Smooth muscle cell (in vitro differentiated cells): ENCODE results near the gene SRPK2. TPM values are rescaled to one million over a fixed set of nuclear protein-coding genes. Genes with fewer than 3 reads are reported as not detected.

Experiments
- DNase-seq: peaks from one replicate; lab custom pipeline; 2025; ENCODE audit not compliant: unreplicated experiment; lab: John Stamatoyannopoulos, UW
- H2AFZ ChIP-seq: fragments of 200-600 bp; sonication (generic); 2 replicates; pipeline ENCODE4 v1.6.0; 2016; ENCODE audit warnings: antibody characterized with exemption, low read depth, mild to moderate bottlenecking
- H3F3A ChIP-seq: fragments of 200-600 bp; sonication (generic); 2 replicates; pipeline ENCODE4 v1.6.0; 2017; ENCODE audit warnings: antibody characterized with exemption, low read depth
- H3K27ac ChIP-seq: fragments of 200-600 bp; sonication (generic); 2 replicates; pipeline ENCODE4 v1.5.1; 2016; ENCODE audit warnings: low read depth, mild to moderate bottlenecking
- H3K27me3 ChIP-seq: fragments of 200-600 bp; sonication (generic); 2 replicates; pipeline ENCODE4 v1.6.1; 2016; ENCODE audit warnings: low read depth, mild to moderate bottlenecking
- H3K36me3 ChIP-seq: fragments of 200-600 bp; sonication (generic); 2 replicates; pipeline ENCODE4 v1.5.1; 2016; ENCODE audit warnings: low read depth
- H3K4me1 ChIP-seq: fragments of 200-600 bp; sonication (generic); 2 replicates; pipeline ENCODE4 v1.5.1; 2016; ENCODE audit warnings: low read depth
- H3K4me2 ChIP-seq: fragments of 200-600 bp; sonication (generic); 2 replicates; pipeline ENCODE4 v1.6.0; 2016; ENCODE audit warnings: mild to moderate bottlenecking
- H3K4me3 ChIP-seq: fragments of 200-600 bp; sonication (generic); 2 replicates; pipeline ENCODE4 v1.5.1; 2016; ENCODE audit warnings: mild to moderate bottlenecking
- H3K79me2 ChIP-seq: fragments of 200-600 bp; sonication (generic); 2 replicates; pipeline ENCODE4 v1.6.0; 2016; ENCODE audit warnings: low read depth, mild to moderate bottlenecking
- H3K9ac ChIP-seq: fragments of 200-600 bp; sonication (generic); 2 replicates; pipeline ENCODE4 v1.6.0; 2016; ENCODE audit warnings: low read depth
- H3K9me3 ChIP-seq: fragments of 200-600 bp; sonication (generic); replicated peaks from 2 replicates; pipeline ENCODE4 v1.5.1; 2016; ENCODE audit warnings: low read depth
- H4K20me1 ChIP-seq: fragments of 200-600 bp; sonication (generic); 2 replicates; pipeline ENCODE4 v1.6.0; 2016; ENCODE audit warnings: low read depth
- CTCF ChIP-seq: fragments of 200-600 bp; sonication (generic); IDR thresholded peaks from 2 replicates; pipeline ENCODE4 v1.5.1; 2017; ENCODE audit warnings: borderline replicate concordance, mild to moderate bottlenecking, antibody characterized with exemption; ENCODE audit not compliant: insufficient read depth, poor library complexity, severe bottlenecking
- WGBS: methylation state at CpG from one replicate; pipeline ENCODE4 v1.1.7; 2016; ENCODE audit warnings: low lambda C conversion rate; 5-methylcytosine and 5-hydroxymethylcytosine counted together
- polyA plus RNA-seq: library from polyadenylated mRNA; unstranded; fragments of >200 nt; fragmentation: Nextera tagmentation; extraction: Ambion mirVana; gene quantifications from 2 replicates; pipeline ENCODE4 v1.2.1, GENCODE V29; 2016
- total RNA-seq: library from RNA; depleted of rRNA; stranded (reverse); fragments of >200 nt; gene quantifications from 2 replicates; pipeline ENCODE4 v1.2.3, GENCODE V29; 2014

SRPK2 gene
- total and polyA plus RNA-seq, 2 experiments from 2014 or later, result 21.9 to 28.0 TPM

GRCh38 chr7:105206985-105207384 lies 181.7 kb downstream of the SRPK2 start:
- H3K79me2 ChIP-seq, result peaks cover 53% of the 10 kb centered on the region
- H3K9ac ChIP-seq, result no peak overlapping the region
- H3K9me3 ChIP-seq, result no peaks in the 10 kb centered on the region
- WGBS, result 98% methylated on average over 2 of the region's 2 CpGs
- no peak overlapping the region for H2AFZ ChIP-seq
- H3K27ac ChIP-seq, result no peak overlapping the region
- no peaks in the 10 kb centered on the region for H3F3A ChIP-seq
- peaks cover 3% of the 10 kb centered on the region for H3K4me1 ChIP-seq
- H3K4me2 ChIP-seq, result no peak overlapping the region
- H4K20me1 ChIP-seq, result peaks cover 94% of the 10 kb centered on the region
- no peak for DNase-seq
- no peak for TF ChIP-seq CTCF
- H3K36me3 ChIP-seq, result no peaks in the 10 kb centered on the region
- no peak overlapping the region for H3K4me3 ChIP-seq
- no peaks in the 10 kb centered on the region for H3K27me3 ChIP-seq

- no peak for DNase-seq
- H3F3A ChIP-seq, result no peaks in the 10 kb centered on the region
- H3K79me2 ChIP-seq, result peaks cover 42% of the 10 kb centered on the region
- no peak overlapping the region for H3K9ac ChIP-seq
- H3K36me3 ChIP-seq, result no peaks in the 10 kb centered on the region
- peaks cover 3% of the 10 kb centered on the region for H3K4me1 ChIP-seq
- H3K9me3 ChIP-seq, result no peaks in the 10 kb centered on the region
- no peak overlapping the region for H3K27ac ChIP-seq
- H2AFZ ChIP-seq, result no peak overlapping the region
- no peaks in the 10 kb centered on the region for H3K27me3 ChIP-seq
- no peak overlapping the region for H3K4me2 ChIP-seq
- H3K4me3 ChIP-seq, result no peak overlapping the region
- WGBS, result 80% methylated on average over 7 of the region's 7 CpGs
- H4K20me1 ChIP-seq, result peaks cover 92% of the 10 kb centered on the region
- TF ChIP-seq CTCF, result no peak
These were observed 183.0 kb downstream of the SRPK2 start for GRCh38 chr7:105205592-105206237.

GRCh38 chr7:105204953-105205352 lies 183.8 kb downstream of the SRPK2 start:
- no peak overlapping the region for H2AFZ ChIP-seq
- H3K4me2 ChIP-seq, result no peak overlapping the region
- H3K9me3 ChIP-seq, result no peaks in the 10 kb centered on the region
- TF ChIP-seq CTCF, result no peak
- H3K4me1 ChIP-seq, result no peaks in the 10 kb centered on the region
- H3K36me3 ChIP-seq, result no peaks in the 10 kb centered on the region
- no peak overlapping the region for H3K9ac ChIP-seq
- peaks cover 92% of the 10 kb centered on the region for H4K20me1 ChIP-seq
- no peak overlapping the region for H3K27ac ChIP-seq
- 88% methylated on average over 2 of the region's 2 CpGs for WGBS
- DNase-seq, result no peak
- peaks cover 35% of the 10 kb centered on the region for H3K79me2 ChIP-seq
- H3K27me3 ChIP-seq, result no peaks in the 10 kb centered on the region
- no peaks in the 10 kb centered on the region for H3F3A ChIP-seq
- H3K4me3 ChIP-seq, result no peak overlapping the region

GRCh38 chr7:105204520-105204919 lies 184.2 kb downstream of the SRPK2 start:
- WGBS, result 96% methylated on average over 9 of the region's 9 CpGs
- Histone ChIP-seq H2AFZ (no peak overlapping the region), H3K79me2 (peaks cover 30% of the 10 kb centered on the region), H3K4me1 (no peaks in the 10 kb centered on the region), H3F3A (no peaks in the 10 kb centered on the region), H4K20me1 (peaks cover 90% of the 10 kb centered on the region), H3K4me2 (no peak overlapping the region), H3K9ac (no peak overlapping the region), H3K36me3 (no peaks in the 10 kb centered on the region), H3K9me3 (no peaks in the 10 kb centered on the region), H3K4me3 (no peak overlapping the region), H3K27ac (no peak overlapping the region), H3K27me3 (no peaks in the 10 kb centered on the region)
- TF ChIP-seq CTCF, result no peak
- DNase-seq, result no peak
